Activated T-cell treated with anti-CD3 and anti-CD28 coated beads for 4 hours (primary cell): ENCODE measurements around the gene LAPTM5.
"Not testable (repeated sequence)": the region's sequence is repeated elsewhere in the genome, so short reads cannot be mapped to it uniquely, and the experiment has no call there.

ENCODE experiments used
- DNase-seq: peaks from one replicate; pipeline ENCODE4 v3.0.0-alpha.2; 2020

Gene LAPTM5

GRCh38 chr1:30691480-30691879 lies 66.1 kb downstream of the LAPTM5 start:
- DNase-seq: no peak

- no peak for DNase-seq
These were observed 67.5 kb downstream of the LAPTM5 start for GRCh38 chr1:30689901-30690645.

- no peak for DNase-seq
These were observed 68.4 kb downstream of the LAPTM5 start for GRCh38 chr1:30688920-30689794.

- DNase-seq: not testable (repeated sequence)
These were observed 69.1 kb downstream of the LAPTM5 start for GRCh38 chr1:30688516-30688915.

- no peak for DNase-seq
These were observed 69.7 kb downstream of the LAPTM5 start for GRCh38 chr1:30687886-30688285.

GRCh38 chr1:30686236-30686935 lies 71.2 kb downstream of the LAPTM5 start:
- DNase-seq: no peak

GRCh38 chr1:30685796-30686165 lies 71.8 kb downstream of the LAPTM5 start:
- DNase-seq: no peak

- no peak for DNase-seq
These were observed 72.4 kb downstream of the LAPTM5 start for GRCh38 chr1:30684881-30685795.

GRCh38 chr1:30684259-30684658 lies 73.3 kb downstream of the LAPTM5 start:
- DNase-seq: no peak

GRCh38 chr1:30683699-30684098 lies 73.9 kb downstream of the LAPTM5 start:
- DNase-seq: no peak
